ENCODE measurements around the gene CYB561.

Gene CYB561

GRCh38 chr17:63405741-63406261 is 40.3 kb downstream of the CYB561 start:
- DNase-seq: no peak

GRCh38 chr17:63405020-63405419 is 41.1 kb downstream of the CYB561 start:
- no peak for DNase-seq

GRCh38 chr17:63402431-63403212 is 43.5 kb downstream of the CYB561 start:
- DNase-seq: no peak

- no peak for DNase-seq
Measured at GRCh38 chr17:63399856-63400255, 46.2 kb downstream of the CYB561 start.

GRCh38 chr17:63399316-63399715 is 46.8 kb downstream of the CYB561 start:
- DNase-seq: no peak

GRCh38 chr17:63398680-63399079 is 47.4 kb downstream of the CYB561 start:
- DNase-seq: no peak

- DNase-seq: no peak
Measured at GRCh38 chr17:63395075-63395805, 50.9 kb downstream of the CYB561 start.

- DNase-seq: no peak
Measured at GRCh38 chr17:63390090-63390489, 56.0 kb downstream of the CYB561 start.

- DNase-seq: no peak
Measured at GRCh38 chr17:63387656-63388340, 58.3 kb downstream of the CYB561 start.

- no peak for DNase-seq
Measured at GRCh38 chr17:63382826-63383225, 63.3 kb downstream of the CYB561 start.
